MM.1S (cell line): ENCODE results near the gene PCDHA1.
"Not testable (repeated sequence)": the region's sequence is repeated elsewhere in the genome, so short reads cannot be mapped to it uniquely, and the experiment has no call there.

Source experiments
- EZH2 ChIP-seq: fragments of 300-600 bp; sonication (generic); optimal IDR thresholded peaks from 2 replicates; pipeline ENCODE3; 2017; ENCODE audit warnings: low read depth, mild to moderate bottlenecking, antibody characterized with exemption, low read length, mixed read lengths
- EZH2phosphoT487 ChIP-seq: fragments of 300-600 bp; sonication (generic); IDR thresholded peaks from 2 replicates; pipeline ENCODE4 v1.6.1; 2018; ENCODE audit warnings: antibody characterized with exemption, low read length
- TF ChIP-seq, protein P1 (sequence below): fragments of 300-600 bp; sonication (generic); IDR thresholded peaks from 2 replicates; pipeline ENCODE4 v1.5.1; 2016; ENCODE audit warnings: antibody characterized with exemption, low read length, mixed read lengths

DNA sequence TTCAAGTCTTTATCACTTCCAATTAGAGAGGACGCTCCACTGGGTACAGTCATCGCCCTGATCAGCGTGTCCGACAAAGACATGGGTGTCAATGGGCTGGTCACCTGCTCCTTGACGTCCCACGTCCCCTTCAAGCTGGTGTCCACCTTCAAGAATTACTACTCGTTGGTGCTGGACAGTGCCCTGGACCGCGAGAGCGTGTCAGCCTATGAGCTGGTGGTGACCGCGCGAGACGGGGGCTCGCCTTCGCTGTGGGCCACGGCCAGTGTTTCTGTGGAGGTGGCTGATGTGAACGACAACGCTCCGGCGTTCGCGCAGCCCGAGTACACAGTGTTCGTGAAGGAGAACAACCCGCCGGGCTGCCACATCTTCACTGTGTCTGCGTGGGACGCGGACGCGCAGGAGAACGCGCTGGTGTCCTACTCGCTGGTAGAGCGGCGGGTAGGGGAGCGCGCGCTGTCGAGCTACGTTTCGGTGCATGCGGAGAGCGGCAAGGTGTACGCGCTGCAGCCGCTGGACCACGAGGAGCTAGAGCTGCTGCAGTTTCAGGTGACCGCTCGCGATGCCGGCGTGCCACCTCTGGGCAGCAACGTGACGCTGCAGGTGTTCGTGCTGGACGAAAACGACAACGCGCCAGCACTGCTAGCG, 22.4 kb downstream of the PCDHA1 start:
- TF ChIP-seq, protein P1, sequence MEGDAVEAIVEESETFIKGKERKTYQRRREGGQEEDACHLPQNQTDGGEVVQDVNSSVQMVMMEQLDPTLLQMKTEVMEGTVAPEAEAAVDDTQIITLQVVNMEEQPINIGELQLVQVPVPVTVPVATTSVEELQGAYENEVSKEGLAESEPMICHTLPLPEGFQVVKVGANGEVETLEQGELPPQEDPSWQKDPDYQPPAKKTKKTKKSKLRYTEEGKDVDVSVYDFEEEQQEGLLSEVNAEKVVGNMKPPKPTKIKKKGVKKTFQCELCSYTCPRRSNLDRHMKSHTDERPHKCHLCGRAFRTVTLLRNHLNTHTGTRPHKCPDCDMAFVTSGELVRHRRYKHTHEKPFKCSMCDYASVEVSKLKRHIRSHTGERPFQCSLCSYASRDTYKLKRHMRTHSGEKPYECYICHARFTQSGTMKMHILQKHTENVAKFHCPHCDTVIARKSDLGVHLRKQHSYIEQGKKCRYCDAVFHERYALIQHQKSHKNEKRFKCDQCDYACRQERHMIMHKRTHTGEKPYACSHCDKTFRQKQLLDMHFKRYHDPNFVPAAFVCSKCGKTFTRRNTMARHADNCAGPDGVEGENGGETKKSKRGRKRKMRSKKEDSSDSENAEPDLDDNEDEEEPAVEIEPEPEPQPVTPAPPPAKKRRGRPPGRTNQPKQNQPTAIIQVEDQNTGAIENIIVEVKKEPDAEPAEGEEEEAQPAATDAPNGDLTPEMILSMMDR = not testable (repeated sequence)
- not testable (repeated sequence) for TF ChIP-seq EZH2, EZH2phosphoT487
